Measurements from ENCODE around the gene NUDT1.

DNA sequence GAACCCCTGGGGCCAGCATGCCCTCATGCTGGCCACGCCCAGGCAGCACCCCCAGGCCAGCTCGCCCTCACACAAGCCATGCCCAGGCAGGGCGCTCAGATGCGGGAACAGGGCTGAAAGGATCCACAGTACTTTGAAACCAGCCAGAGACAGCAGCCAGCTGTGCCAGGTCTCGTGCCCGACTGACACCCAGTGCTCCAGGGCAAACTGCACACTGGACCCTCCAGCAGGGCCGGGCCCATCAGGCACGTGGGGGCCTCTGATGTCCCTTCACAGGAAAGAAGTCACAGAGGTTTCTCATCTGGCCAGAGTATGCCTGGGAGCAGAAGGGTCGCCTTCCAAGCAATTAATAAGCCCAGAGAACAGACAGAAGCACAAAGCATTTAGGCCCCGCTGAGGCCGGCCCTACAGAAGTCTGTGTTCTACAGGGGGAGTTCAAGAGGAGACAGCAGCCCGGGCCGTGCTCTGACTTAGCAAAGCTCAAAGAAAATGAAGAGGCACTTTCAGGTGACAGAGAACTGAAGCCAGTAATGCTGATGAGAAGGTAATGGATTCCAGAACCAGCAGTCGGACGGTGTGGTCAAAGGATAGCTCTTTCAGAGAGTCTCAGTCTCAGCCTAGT, 30.7 kb upstream of the NUDT1 start:
- TF ChIP-seq, protein P1, sequence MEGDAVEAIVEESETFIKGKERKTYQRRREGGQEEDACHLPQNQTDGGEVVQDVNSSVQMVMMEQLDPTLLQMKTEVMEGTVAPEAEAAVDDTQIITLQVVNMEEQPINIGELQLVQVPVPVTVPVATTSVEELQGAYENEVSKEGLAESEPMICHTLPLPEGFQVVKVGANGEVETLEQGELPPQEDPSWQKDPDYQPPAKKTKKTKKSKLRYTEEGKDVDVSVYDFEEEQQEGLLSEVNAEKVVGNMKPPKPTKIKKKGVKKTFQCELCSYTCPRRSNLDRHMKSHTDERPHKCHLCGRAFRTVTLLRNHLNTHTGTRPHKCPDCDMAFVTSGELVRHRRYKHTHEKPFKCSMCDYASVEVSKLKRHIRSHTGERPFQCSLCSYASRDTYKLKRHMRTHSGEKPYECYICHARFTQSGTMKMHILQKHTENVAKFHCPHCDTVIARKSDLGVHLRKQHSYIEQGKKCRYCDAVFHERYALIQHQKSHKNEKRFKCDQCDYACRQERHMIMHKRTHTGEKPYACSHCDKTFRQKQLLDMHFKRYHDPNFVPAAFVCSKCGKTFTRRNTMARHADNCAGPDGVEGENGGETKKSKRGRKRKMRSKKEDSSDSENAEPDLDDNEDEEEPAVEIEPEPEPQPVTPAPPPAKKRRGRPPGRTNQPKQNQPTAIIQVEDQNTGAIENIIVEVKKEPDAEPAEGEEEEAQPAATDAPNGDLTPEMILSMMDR (IDR thresholded peaks at IDR 0.05 in 2 of 3, conservative IDR thresholded peaks at IDR 0.05 in 1 of 3; ENCODE audit: borderline replicate concordance in 1 of 3, insufficient read depth in 1 of 3, low read depth in 2 of 3, low read length in 2 of 3), result no peak
- TF ChIP-seq SRF (IDR thresholded peaks at IDR 0.05; ENCODE audit: low read depth) (no peak), POLR2AphosphoS5 (IDR thresholded peaks at IDR 0.05; ENCODE audit: low read depth, low read length) (no peak), POLR2A (IDR thresholded peaks at IDR 0.05; ENCODE audit: borderline replicate concordance, extremely low read depth, insufficient read depth, insufficient read length) (no peak), EZH2 (IDR thresholded peaks at IDR 0.05) (no peak), RAD21 (IDR thresholded peaks at IDR 0.05; ENCODE audit: low read depth) (no peak), EZH2phosphoT487 (IDR thresholded peaks at IDR 0.05; ENCODE audit: borderline replicate concordance) (no peak)
- TF ChIP-seq, protein P2, sequence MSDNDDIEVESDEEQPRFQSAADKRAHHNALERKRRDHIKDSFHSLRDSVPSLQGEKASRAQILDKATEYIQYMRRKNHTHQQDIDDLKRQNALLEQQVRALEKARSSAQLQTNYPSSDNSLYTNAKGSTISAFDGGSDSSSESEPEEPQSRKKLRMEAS (IDR thresholded peaks at IDR 0.05), result no peak
- TF ChIP-seq, protein P3, sequence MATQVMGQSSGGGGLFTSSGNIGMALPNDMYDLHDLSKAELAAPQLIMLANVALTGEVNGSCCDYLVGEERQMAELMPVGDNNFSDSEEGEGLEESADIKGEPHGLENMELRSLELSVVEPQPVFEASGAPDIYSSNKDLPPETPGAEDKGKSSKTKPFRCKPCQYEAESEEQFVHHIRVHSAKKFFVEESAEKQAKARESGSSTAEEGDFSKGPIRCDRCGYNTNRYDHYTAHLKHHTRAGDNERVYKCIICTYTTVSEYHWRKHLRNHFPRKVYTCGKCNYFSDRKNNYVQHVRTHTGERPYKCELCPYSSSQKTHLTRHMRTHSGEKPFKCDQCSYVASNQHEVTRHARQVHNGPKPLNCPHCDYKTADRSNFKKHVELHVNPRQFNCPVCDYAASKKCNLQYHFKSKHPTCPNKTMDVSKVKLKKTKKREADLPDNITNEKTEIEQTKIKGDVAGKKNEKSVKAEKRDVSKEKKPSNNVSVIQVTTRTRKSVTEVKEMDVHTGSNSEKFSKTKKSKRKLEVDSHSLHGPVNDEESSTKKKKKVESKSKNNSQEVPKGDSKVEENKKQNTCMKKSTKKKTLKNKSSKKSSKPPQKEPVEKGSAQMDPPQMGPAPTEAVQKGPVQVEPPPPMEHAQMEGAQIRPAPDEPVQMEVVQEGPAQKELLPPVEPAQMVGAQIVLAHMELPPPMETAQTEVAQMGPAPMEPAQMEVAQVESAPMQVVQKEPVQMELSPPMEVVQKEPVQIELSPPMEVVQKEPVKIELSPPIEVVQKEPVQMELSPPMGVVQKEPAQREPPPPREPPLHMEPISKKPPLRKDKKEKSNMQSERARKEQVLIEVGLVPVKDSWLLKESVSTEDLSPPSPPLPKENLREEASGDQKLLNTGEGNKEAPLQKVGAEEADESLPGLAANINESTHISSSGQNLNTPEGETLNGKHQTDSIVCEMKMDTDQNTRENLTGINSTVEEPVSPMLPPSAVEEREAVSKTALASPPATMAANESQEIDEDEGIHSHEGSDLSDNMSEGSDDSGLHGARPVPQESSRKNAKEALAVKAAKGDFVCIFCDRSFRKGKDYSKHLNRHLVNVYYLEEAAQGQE (IDR thresholded peaks at IDR 0.05; ENCODE audit: low read depth), result no peak
